Measurements from ENCODE around the gene FBXO38.
A peak's percentile ranks its signal among the peaks of the same experiment; 100 is the strongest.

The FBXO38 gene

DNA sequence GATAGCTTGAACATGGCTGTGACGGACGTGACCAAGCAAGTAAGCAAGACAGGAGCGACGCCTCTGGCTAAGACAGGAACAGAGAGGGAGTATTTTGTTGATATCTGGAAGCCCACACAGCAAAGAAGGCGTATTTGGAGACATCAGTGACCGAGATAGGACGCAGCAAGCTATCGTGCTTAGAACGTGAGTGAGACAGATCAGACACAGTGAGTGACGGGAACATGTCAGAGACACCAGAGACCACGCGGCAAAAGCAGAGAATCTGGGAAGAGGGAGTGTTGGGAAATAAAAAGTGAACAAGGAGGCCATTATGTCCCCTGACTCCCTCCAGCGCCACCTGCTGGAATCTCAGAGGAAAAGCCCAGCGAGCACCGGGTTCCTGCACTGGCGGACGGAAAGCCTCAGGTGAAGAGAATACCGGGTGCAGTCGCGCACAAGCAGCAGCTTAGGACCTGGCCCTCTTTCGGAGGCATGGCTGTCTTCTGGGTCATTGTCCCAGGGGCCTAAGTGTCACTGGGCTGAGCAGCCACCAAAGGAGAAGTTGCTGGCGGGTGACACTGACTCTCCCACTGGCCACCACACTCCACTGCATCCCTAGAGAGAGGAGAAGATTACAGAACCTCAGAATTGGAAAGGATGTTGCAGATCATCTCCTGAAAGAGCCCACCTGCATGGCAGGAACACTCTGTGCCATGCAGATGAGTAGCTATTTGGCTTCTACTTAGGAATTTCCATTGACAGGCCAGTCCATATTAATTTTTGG is 99.1 kb downstream of the FBXO38 start:
- peak; percentile 66 to 71 for DNase-seq

GRCh38 chr5:148483750-148484149 is 100.0 kb downstream of the FBXO38 start:
- no peak for DNase-seq

GRCh38 chr5:148484651-148485050 is 100.9 kb downstream of the FBXO38 start:
- no peak for DNase-seq

DNA sequence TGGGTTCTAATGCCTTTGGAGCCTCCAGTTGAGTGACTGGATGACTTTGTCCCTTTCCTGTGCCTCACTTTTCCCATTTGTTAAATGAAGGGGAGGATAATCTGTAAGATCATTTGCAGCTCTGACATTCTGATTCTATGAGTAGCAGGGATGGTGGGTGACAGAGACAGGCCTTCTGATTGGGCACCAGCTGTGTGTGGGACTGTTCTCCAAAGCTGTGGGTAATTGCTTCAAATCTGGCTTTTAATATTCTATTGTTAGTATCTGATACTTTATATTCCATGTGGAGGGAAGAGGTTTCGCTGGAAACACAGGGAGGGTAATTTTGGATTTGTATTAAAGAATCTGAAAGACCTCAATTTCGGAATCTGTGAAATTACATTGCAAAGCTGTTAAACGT is 102.7 kb downstream of the FBXO38 start:
- no peak for DNase-seq

DNA sequence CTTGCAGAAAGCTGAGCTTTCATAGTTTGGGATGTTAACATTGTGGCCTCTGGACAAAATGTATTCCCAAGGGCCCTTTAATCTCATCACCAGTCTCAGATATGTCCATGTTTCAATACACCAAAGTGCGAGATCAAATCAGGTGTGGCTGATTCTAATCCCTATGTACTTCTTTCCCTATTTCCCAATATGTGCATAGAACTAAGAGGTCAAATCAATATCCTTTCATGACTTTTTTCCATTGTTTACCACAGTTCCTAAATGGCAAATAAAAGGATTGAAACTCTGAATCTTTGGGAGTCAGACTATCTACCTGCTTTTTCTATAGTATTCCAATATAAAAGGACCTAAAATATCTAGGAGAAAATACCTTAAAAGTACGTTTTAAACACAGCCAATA is 105.0 kb downstream of the FBXO38 start:
- no peak for DNase-seq

- DNase-seq: no peak
Measured at GRCh38 chr5:148491015-148491792, 107.4 kb downstream of the FBXO38 start.

DNA sequence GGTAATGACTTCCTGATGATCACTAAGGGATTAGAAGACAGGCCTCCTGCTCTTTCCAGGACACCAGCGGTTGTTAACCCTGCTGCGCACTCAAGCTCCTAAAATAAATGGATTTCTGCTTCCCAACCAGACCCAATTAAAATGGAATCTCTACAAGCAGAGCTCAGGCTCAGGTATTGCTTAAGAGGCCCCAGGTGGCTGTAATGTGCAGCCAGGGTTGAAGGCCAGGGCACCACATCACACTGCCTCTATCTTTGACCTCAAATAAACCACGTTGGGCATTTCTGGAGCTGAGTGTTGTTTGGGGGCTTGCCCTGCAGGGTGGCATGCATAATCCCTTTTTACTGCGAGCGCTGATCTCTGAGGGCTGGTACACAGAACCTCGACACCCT is 108.0 kb downstream of the FBXO38 start:
- no peak for DNase-seq

DNA sequence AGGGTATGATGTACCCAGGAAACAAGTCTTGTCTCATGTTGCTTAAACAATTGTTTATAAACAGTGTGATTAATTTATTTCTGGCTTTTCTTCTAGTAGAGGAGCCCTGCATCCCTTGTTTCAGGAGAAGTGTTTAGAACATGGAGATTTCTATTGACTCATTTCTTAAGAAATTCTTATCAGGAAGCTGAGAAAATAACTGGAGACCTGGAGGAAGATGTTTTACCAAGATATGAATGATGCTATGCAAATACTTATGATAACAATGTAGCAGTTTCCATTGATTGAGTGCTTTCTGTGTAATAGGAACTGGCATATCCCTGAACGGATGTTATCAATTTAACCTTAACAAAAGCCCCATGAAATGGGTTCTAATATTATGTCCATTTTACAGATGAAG is 108.6 kb downstream of the FBXO38 start:
- DNase-seq: no peak

All from stimulated activated CD4-positive, alpha-beta T cell treated with anti-CD3 and anti-CD28 coated beads, Interleukin-2, amount 100 ng/mL, for 24 hours (primary cell).